Epithelial cell of proximal tubule (primary cell): ENCODE results near the gene STC2. TPM values are rescaled to one million over a fixed set of nuclear protein-coding genes. Genes with fewer than 3 reads are reported as not detected.
A peak's percentile ranks its signal among the peaks of the same experiment; 100 is the strongest.
"Not testable (repeated sequence)": the region's sequence is repeated elsewhere in the genome, so short reads cannot be mapped to it uniquely, and the experiment has no call there.

ENCODE experiments used
- DNase-seq: peaks from one replicate; pipeline ENCODE4 v3.0.0-alpha.2; 2011; ENCODE audit warnings: low read depth
- H3K4me3 ChIP-seq: 2 replicates; pipeline ENCODE4 v1.5.1; 2011; ENCODE audit warnings: low read depth, mild to moderate bottlenecking, low read length
- total RNA-seq: library from RNA; depleted of rRNA; stranded (reverse); fragments of >200 nt; gene quantifications from 2 replicates; pipeline ENCODE4 v1.2.3, GENCODE V29; 2015
- TF ChIP-seq, protein P1 (sequence below): conservative IDR thresholded peaks from 2 replicates; pipeline ENCODE4 v1.5.1; 2012; ENCODE audit warnings: low read depth, mild to moderate bottlenecking, low read length

Gene STC2
- total RNA-seq, 1 donor from 2014 or later: 41.6 TPM

DNA sequence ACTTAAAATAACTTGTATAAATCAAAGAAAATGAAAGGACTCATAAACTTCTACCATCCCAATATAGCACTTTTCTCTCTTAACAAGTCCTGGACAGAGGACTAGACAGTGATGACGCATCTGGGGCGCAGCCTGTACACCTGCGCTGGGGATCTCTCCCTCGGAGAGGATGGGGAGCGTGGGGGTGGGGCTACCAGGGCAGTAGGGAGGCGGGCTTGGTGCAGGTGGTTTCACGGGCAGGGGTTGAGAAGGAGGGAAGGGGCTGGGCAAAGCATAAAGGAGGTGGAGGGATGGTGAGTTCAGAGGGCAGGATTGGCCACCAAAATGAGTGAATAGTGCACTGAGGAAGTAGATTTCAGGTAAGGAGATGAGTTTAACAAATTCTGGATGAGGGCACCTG, 41.1 kb downstream of the STC2 start:
- TF ChIP-seq, protein P1, sequence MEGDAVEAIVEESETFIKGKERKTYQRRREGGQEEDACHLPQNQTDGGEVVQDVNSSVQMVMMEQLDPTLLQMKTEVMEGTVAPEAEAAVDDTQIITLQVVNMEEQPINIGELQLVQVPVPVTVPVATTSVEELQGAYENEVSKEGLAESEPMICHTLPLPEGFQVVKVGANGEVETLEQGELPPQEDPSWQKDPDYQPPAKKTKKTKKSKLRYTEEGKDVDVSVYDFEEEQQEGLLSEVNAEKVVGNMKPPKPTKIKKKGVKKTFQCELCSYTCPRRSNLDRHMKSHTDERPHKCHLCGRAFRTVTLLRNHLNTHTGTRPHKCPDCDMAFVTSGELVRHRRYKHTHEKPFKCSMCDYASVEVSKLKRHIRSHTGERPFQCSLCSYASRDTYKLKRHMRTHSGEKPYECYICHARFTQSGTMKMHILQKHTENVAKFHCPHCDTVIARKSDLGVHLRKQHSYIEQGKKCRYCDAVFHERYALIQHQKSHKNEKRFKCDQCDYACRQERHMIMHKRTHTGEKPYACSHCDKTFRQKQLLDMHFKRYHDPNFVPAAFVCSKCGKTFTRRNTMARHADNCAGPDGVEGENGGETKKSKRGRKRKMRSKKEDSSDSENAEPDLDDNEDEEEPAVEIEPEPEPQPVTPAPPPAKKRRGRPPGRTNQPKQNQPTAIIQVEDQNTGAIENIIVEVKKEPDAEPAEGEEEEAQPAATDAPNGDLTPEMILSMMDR: no peak
- no peak overlapping the region for H3K4me3 ChIP-seq
- no peak for DNase-seq

DNA sequence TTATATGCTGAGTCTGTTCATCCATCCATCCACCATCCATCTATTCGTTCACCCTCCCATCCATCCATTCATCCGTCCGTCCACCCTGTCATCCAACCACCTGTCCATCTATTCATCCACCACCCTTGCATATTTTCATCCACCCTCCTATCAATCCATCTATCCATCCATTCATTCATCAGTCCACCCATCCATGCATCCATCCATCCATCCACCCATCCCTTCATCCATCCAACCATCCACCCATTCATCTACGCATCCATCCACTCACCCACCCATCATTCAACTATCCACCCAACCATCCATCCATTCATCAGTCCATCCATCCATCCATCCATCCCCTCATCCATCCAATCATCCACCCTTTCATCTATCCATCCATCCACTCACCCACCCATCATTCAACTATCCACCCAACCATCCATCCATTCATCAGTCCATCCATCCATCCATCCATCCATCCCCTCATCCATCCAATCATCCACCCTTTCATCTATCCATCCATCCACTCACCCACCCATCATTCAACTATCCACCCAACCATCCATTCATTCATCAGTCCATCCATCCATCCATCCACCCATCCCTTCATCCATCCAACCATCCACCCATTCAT, 43.8 kb downstream of the STC2 start:
- H3K4me3 ChIP-seq, DNase-seq: not testable (repeated sequence)

DNA sequence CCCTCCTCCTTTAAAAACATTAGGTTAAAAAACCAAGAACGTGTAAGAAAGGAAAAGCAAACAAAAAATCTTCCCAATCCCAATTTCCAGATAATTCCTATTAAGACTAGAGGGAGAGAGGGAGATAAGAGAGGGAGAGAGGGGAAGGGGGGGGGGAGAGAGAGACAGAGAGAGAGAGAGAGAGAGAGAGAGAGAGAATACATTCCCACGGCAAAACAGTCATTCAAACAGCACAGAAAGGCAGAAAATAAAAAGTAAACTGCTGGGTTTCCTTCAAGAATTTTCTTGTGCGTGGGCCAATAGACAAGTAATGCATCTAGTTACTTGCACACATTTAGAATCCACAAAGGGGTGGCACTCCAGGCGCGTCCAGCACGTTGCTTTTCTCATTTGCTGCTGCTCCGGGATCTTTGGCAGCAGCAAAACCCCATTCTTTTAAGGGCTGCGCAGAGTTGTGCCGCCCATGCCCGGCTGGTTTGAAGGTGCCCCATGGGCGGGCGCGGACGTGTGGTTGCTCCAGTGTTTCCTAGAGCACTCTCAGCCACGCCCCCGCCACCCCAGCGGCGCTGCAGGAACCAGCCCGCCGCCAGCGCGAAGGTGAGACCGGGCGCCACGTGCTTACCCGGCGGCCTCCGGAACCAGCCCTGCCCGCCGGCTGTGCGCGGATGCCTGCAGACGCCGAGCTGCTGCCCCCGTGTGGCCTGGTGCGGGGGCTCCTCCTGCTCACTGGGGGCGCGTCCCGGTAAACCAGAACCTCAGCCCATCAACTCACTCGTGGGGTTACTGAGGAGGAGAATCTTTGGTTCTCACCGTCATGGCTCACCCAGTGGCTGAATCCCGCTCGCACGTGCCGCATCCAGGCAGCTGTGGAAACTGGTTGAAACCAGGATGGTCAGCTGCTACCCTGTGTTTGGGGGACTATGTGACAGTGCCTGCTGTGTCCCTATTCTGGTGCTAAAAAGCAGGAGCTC, 44.6 kb downstream of the STC2 start:
- DNase-seq: no peak
- peak overlapping the region; percentile 37 for H3K4me3 ChIP-seq
- TF ChIP-seq, protein P1: peak; percentile 70

DNA sequence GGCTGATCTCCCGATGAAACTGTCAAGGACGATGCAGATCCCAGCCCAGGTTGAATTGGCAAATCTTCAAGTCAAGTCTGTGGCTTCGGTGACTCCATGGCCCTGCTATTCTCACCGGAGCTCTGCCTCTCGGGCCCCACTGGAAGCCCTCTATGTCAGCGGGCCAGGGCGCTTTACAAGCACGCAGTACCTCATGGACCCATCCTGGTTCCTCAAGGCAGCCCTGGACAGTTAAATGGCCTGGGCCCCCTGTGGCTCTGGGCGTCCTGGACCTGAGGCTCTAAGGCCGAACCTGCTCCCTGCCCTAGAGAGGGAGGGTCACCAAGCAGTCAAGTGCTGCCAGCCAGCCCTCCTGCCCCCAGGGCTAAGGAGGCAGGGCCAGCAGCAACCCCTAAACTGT, 45.3 kb downstream of the STC2 start:
- DNase-seq: no peak
- H3K4me3 ChIP-seq: no peak overlapping the region
- TF ChIP-seq, protein P1: no peak

DNA sequence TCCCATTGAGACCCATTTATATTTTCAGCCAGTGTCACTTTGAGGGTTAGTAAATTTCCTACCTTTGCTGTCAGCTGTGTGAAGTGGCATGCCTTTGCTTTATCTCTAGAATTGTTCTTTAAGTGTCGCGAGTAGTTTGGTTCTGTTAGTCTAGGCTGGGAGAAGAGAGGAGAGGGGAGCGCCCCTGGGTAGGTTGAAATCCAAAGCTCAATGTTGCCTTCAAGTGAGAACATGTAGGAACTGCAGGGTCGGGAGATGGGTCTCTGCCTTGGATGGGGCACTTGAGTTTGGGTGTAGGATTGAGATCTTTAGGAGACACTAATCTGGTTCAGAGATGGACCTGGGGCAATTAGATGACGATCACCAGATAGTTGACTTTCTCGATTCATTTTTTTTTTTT, 46.3 kb downstream of the STC2 start:
- no peak for DNase-seq
- no peak overlapping the region for H3K4me3 ChIP-seq

DNA sequence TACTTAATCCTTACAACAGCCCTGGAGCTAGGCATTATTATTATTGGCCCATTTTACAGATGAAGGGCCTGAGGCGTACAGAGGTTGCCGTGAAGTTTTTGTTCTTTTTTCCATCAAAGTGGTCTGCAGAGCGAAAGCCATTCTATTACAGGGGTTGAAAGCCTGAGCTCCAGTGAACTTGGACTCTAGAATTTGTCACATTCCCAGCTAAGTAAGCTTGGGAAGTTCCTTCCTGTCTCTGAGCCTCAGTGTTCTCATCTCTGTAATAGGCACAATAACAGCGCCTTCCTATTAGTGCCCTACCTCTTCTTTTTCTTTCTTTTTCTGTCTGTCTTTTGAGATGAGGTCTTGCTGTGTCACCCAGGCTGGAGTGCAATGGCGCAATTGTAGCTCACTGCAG, 49.0 kb downstream of the STC2 start:
- TF ChIP-seq, protein P1: no peak
- no peak overlapping the region for H3K4me3 ChIP-seq
- no peak for DNase-seq

More for the DNA sequence above, 46.3 kb downstream of the STC2 start:
- TF ChIP-seq, protein P1: peak; percentile 50

DNA sequence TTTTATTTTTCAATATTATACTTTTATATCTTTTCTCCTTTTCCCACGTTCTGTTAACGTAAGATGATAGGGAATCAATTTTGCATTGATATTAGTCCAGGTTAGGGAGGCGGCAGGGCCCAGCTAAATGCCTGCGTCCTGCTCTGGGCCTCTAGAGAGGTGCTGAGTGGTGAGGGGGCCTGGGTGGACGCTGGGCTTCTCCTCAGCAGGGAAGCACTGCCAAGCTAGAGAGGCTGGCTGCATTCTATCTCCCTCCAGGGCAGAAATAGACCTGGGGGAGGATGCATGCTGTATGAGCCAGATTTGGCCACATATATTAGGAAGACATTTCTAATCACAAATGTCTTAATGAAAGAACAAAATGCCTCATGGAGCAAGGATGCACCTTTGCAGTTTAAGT, 49.6 kb downstream of the STC2 start:
- TF ChIP-seq, protein P1: no peak
- DNase-seq: no peak
- H3K4me3 ChIP-seq: no peak overlapping the region
